ENCODE results near the gene SLC13A4.

DNA sequence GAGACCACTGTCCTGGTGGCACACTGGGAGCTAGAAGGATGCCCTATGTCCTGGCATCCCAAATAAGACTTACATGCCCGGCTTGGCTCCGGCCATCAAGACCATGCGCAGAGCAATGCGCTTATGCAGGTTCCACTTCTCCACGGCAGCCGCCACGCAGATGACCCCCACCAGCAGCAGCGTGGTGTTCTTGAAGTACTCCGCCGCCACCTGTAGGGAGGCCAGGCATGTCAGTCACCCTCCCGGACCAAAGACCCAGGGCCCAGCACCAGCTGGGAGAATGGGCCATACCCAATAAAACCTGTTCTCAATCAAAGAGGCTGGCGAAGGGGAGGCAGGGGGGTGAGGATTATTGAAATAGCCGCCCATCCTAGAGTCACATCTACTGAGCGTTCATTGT is 19.9 kb downstream of the SLC13A4 start:
- TF ChIP-seq CTCF (conservative IDR thresholded peaks at IDR 0.05; ENCODE audit: low read length) (no peak), EZH2phosphoT487 (IDR thresholded peaks at IDR 0.05; ENCODE audit: borderline replicate concordance, low read depth, low read length) (no peak)

Data from OCI-LY7 (cell line).